SK-N-SH (cell line): Measurements from ENCODE around the gene IL5. TPM values are rescaled to one million over a fixed set of nuclear protein-coding genes. Genes with fewer than 3 reads are reported as not detected.

Experiments
- CTCF ChIA-PET: fragments of 300-600, 350-600 bp; formaldehyde crosslinking; extraction: SDS; loops from one replicate; lab custom pipeline; 2021; lab: Yijun Ruan, JAX
- POLR2A ChIA-PET: fragments of 350-600 bp; sonication (Branson Sonifier 250); formaldehyde crosslinking; extraction: SDS; loops from one replicate; lab custom pipeline; 2020; ENCODE audit warnings: antibody characterized with exemption, inconsistent platforms; lab: Yijun Ruan, JAX
- DNase-seq: peaks from one replicate; pipeline ENCODE4 v3.0.0; 2012
- H2AFZ ChIP-seq: fragments of 200-600 bp; sonication (generic); 2 replicates; pipeline ENCODE4 v1.8.1; 2016; ENCODE audit warnings: antibody characterized with exemption, mild to moderate bottlenecking, low read depth
- H3F3A ChIP-seq: fragments of 200-600 bp; sonication (generic); replicated peaks from 2 replicates; pipeline ENCODE3; 2016; ENCODE audit warnings: antibody characterized with exemption, mild to moderate bottlenecking; ENCODE audit not compliant: insufficient read depth
- H3K27ac ChIP-seq, 2 experiments: fragments of 200-500 bp in 1 of 2; fragments of 200-600 bp in 1 of 2; sonication (Bioruptor generic) in 1 of 2; sonication (generic), shearing (Covaris generic) in 1 of 2; 2 replicates each; pipeline versions ENCODE4 v1.5.1 to v1.6.1; 2014 to 2016; ENCODE audit warnings: low read depth in 2 of 2, inconsistent platforms in 1 of 2, low read length in 1 of 2, mild to moderate bottlenecking in 1 of 2, mixed read lengths in 1 of 2
- H3K27me3 ChIP-seq: fragments of 200-600 bp; sonication (generic), shearing (Covaris generic); 2 replicates; pipeline ENCODE4 v1.6.1; 2016; ENCODE audit warnings: mixed run types; ENCODE audit not compliant: insufficient read depth
- H3K36me3 ChIP-seq, 2 experiments: fragments of 200-500 bp in 1 of 2; fragments of 200-600 bp in 1 of 2; sonication (Bioruptor generic) in 1 of 2; sonication (generic) in 1 of 2; replicated peaks in 1 of 2; 2 replicates each; pipeline versions ENCODE3 to v1.5.1; 2014 to 2016; ENCODE audit warnings: low read length in 1 of 2, mild to moderate bottlenecking in 1 of 2; ENCODE audit not compliant: insufficient read depth in 2 of 2, control insufficient read depth in 1 of 2
- H3K4me1 ChIP-seq, 2 experiments: fragments of 200-500 bp in 1 of 2; fragments of 200-600 bp in 1 of 2; sonication (Bioruptor generic) in 1 of 2; sonication (generic), shearing (Covaris generic) in 1 of 2; 2 replicates each; pipeline versions ENCODE4 v1.5.1 to v1.6.1; 2014 to 2016; ENCODE audit warnings: low read depth in 1 of 2, low read length in 1 of 2, mixed run types in 1 of 2; ENCODE audit not compliant: insufficient read depth in 2 of 2, control insufficient read depth in 1 of 2
- H3K4me2 ChIP-seq: fragments of 200-600 bp; sonication (generic), shearing (Covaris generic); 2 replicates; pipeline ENCODE4 v1.6.1; 2017; ENCODE audit warnings: mixed run types
- H3K4me3 ChIP-seq, 2 experiments: fragments of 200-500 bp in 1 of 2; fragments of 200-600 bp in 1 of 2; sonication (Bioruptor generic) in 1 of 2; sonication (generic), shearing (Covaris generic) in 1 of 2; 2 replicates each; pipeline versions ENCODE4 v1.5.1 to v1.8.1; 2014 to 2016; ENCODE audit warnings: low read depth in 2 of 2, inconsistent platforms in 1 of 2, low read length in 1 of 2, mild to moderate bottlenecking in 1 of 2, mixed read lengths in 1 of 2, moderate library complexity in 1 of 2
- H3K79me2 ChIP-seq: fragments of 200-600 bp; sonication (generic); 2 replicates; pipeline ENCODE4 v1.8.1; 2017; ENCODE audit warnings: mild to moderate bottlenecking; ENCODE audit not compliant: insufficient read depth
- H3K9ac ChIP-seq: fragments of 200-600 bp; sonication (generic); 2 replicates; pipeline ENCODE4 v1.6.1; 2017; ENCODE audit warnings: mixed run types
- H3K9me2 ChIP-seq: fragments of 200-600 bp; sonication (generic); 2 replicates; pipeline ENCODE4 v1.6.1; 2017; ENCODE audit warnings: mixed run types
- H3K9me3 ChIP-seq: fragments of 200-600 bp; sonication (generic); 2 replicates; pipeline ENCODE4 v1.6.1; 2017; ENCODE audit warnings: mixed run types, mild to moderate bottlenecking, moderate library complexity
- H4K20me1 ChIP-seq: fragments of 200-600 bp; sonication (generic); 2 replicates; pipeline ENCODE4 v1.6.1; 2017; ENCODE audit warnings: mild to moderate bottlenecking, mixed run types; ENCODE audit not compliant: insufficient read depth
- EP300 ChIP-seq, 2 experiments: IDR thresholded peaks; 2 replicates each; pipeline versions ENCODE4 v1.4.0 to v1.6.1; 2012; ENCODE audit warnings: borderline replicate concordance in 1 of 2, low read depth in 1 of 2, low read length in 1 of 2
- EZH2phosphoT487 ChIP-seq: fragments of 200-600 bp; sonication (generic); IDR thresholded peaks from 2 replicates; pipeline ENCODE4 v1.6.1; 2017; ENCODE audit warnings: low read depth, mixed run types, mild to moderate bottlenecking, antibody characterized with exemption, moderate library complexity, borderline replicate concordance
- FOXJ3 ChIP-seq: sonication (generic); formaldehyde crosslinking; IDR thresholded peaks from 2 replicates; pipeline ENCODE4 v1.5.1; 2020; ENCODE audit warnings: mild to moderate bottlenecking, missing genetic modification reagents
- GABPA ChIP-seq: IDR thresholded peaks from 2 replicates; pipeline ENCODE4 v1.4.0; 2012; ENCODE audit warnings: low read depth, mild to moderate bottlenecking
- JUND ChIP-seq: IDR thresholded peaks from 2 replicates; pipeline ENCODE4 v1.4.0; 2012
- MXI1 ChIP-seq: IDR thresholded peaks from 2 replicates; pipeline ENCODE4 v1.6.1; 2012; ENCODE audit warnings: mild to moderate bottlenecking, low read depth, low read length, improper control_type of control experiment
- POLR2AphosphoS5 ChIP-seq: IDR thresholded peaks from 2 replicates; pipeline ENCODE4 v1.6.1; 2012; ENCODE audit warnings: low read depth, low read length
- RXRA ChIP-seq: IDR thresholded peaks from 2 replicates; pipeline ENCODE4 v1.4.0; 2012; ENCODE audit warnings: low read depth, mild to moderate bottlenecking, borderline replicate concordance
- TCF12 ChIP-seq: IDR thresholded peaks from 2 replicates; pipeline ENCODE4 v1.4.0; 2012
- TEAD4 ChIP-seq: IDR thresholded peaks from 2 replicates; pipeline ENCODE4 v1.4.0; 2012; ENCODE audit warnings: mild to moderate bottlenecking, borderline replicate concordance; ENCODE audit not compliant: insufficient read depth
- WGBS: methylation state at CpG from one replicate; pipeline ENCODE4 v1.1.6; 2017; ENCODE audit warnings: low lambda C conversion rate; 5-methylcytosine and 5-hydroxymethylcytosine counted together
- polyA plus RNA-seq, 3 experiments: library from polyadenylated mRNA; depleted of rRNA; stranded (reverse); fragments of >200 nt; gene quantifications; 2 replicates each; pipeline ENCODE4 v1.2.3, GENCODE V29; 2012
- TF ChIP-seq, protein P1 (sequence below): IDR thresholded peaks from 2 replicates; pipeline ENCODE4 v1.4.0; 2012; ENCODE audit warnings: low read depth
- TF ChIP-seq, protein P2 (sequence below): IDR thresholded peaks from 2 replicates; pipeline ENCODE4 v1.4.0; 2012; ENCODE audit warnings: low read depth, borderline replicate concordance
- TF ChIP-seq, protein P3 (sequence below): fragments of 150-350 bp; IDR thresholded peaks from 2 replicates; pipeline ENCODE4 v1.6.1; 2017; ENCODE audit warnings: antibody characterized with exemption, low read length, low read depth, borderline replicate concordance
- TF ChIP-seq, protein P4 (sequence below): IDR thresholded peaks from 2 replicates; pipeline ENCODE4 v1.4.0; 2012; ENCODE audit warnings: low read depth, borderline replicate concordance

IL5 gene
- polyA plus RNA-seq, 1 of the 3 experiments (the other 2 are of a cell fraction) = not detected

DNA sequence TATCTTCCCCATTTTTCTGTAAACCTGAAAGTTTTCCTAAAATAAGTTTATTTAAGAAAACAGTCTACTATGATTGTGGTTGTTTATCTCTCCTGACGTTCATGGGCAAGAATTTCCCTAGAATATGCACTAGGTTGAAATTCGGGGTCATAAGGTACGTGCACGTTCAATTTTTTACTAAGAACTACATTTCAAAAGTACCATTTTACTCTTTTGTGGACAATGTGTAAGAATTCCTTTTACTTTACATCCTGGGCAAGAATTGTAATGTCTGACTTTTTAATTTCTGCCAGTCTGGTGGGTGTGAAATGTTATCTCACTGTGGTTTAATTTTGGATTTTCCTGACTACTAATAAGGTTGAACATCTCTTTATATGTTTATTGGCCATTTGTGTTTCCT, 12.4 kb downstream of the IL5 start:
- ChIA-PET POLR2A (no interaction called here), CTCF (interaction anchor here (1.5 kb wide), 1 partner anchor 145 kb away, joined by 4 read pairs; no protein-coding TSS in a partner anchor)
- Histone ChIP-seq H3K4me2 (no peak overlapping the region), H2AFZ (no peak overlapping the region), H4K20me1 (no peaks in the 10 kb centered on the region), H3F3A (no peaks in the 10 kb centered on the region), H3K9me2 (no peaks in the 10 kb centered on the region), H3K27ac (no peak overlapping the region), H3K9ac (no peak overlapping the region), H3K36me3 (no peaks in the 10 kb centered on the region), H3K27me3 (no peaks in the 10 kb centered on the region; the same call in 1 of the 2 replicates), H3K4me1 (peaks cover 0 to 3% of the 10 kb centered on the region in 2 experiments; a peak in 1 of 4 replicates), H3K4me3 (no peak overlapping the region), H3K79me2 (no peaks in the 10 kb centered on the region), H3K9me3 (no peaks in the 10 kb centered on the region)
- DNase-seq = no peak
- no peak for TF ChIP-seq GABPA
- TF ChIP-seq, protein P1, sequence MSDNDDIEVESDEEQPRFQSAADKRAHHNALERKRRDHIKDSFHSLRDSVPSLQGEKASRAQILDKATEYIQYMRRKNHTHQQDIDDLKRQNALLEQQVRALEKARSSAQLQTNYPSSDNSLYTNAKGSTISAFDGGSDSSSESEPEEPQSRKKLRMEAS = no peak
- TF ChIP-seq POLR2AphosphoS5 = no peak
- TF ChIP-seq, protein P2, sequence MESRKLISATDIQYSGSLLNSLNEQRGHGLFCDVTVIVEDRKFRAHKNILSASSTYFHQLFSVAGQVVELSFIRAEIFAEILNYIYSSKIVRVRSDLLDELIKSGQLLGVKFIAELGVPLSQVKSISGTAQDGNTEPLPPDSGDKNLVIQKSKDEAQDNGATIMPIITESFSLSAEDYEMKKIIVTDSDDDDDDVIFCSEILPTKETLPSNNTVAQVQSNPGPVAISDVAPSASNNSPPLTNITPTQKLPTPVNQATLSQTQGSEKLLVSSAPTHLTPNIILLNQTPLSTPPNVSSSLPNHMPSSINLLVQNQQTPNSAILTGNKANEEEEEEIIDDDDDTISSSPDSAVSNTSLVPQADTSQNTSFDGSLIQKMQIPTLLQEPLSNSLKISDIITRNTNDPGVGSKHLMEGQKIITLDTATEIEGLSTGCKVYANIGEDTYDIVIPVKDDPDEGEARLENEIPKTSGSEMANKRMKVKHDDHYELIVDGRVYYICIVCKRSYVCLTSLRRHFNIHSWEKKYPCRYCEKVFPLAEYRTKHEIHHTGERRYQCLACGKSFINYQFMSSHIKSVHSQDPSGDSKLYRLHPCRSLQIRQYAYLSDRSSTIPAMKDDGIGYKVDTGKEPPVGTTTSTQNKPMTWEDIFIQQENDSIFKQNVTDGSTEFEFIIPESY = no peak
- no peak for TF ChIP-seq FOXJ3 (CRISPR knock-in tag)
- TF ChIP-seq, protein P3, sequence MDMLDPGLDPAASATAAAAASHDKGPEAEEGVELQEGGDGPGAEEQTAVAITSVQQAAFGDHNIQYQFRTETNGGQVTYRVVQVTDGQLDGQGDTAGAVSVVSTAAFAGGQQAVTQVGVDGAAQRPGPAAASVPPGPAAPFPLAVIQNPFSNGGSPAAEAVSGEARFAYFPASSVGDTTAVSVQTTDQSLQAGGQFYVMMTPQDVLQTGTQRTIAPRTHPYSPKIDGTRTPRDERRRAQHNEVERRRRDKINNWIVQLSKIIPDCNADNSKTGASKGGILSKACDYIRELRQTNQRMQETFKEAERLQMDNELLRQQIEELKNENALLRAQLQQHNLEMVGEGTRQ = no peak
- no peak for TF ChIP-seq JUND
- TF ChIP-seq, protein P4, sequence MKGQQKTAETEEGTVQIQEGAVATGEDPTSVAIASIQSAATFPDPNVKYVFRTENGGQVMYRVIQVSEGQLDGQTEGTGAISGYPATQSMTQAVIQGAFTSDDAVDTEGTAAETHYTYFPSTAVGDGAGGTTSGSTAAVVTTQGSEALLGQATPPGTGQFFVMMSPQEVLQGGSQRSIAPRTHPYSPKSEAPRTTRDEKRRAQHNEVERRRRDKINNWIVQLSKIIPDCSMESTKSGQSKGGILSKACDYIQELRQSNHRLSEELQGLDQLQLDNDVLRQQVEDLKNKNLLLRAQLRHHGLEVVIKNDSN = no peak
- no peak for TF ChIP-seq MXI1
- no peak for TF ChIP-seq EZH2phosphoT487
- no peak for TF ChIP-seq RXRA
- no peak for TF ChIP-seq TCF12
- TF ChIP-seq EP300 (IDR thresholded peaks at IDR 0.05; ENCODE audit: borderline replicate concordance in 1 of 2, low read depth in 1 of 2, low read length in 1 of 2) = no peak
- no peak for TF ChIP-seq TEAD4
- WGBS = 66% methylated on average over 4 of the region's 4 CpGs
